ENCODE measurements around the gene ELK3.

ELK3 gene

DNA sequence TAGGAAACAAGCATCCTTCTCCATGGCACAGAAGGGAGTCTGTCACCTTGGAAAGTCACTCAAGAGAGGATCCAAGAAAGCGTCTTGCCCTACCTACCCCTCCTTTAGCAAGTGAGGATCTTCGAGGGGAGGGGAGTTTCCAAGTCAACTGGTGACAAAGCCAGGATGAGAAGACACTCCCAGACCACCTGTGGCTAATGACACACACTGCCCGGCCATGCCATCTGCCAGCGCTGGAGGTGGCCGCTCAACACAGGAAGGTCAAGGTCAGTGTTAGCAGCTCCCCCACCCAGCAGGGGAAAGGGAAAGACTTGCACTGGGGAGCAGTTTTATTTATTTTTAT lies 41.3 kb downstream of the ELK3 start:
- no peak for DNase-seq

DNA sequence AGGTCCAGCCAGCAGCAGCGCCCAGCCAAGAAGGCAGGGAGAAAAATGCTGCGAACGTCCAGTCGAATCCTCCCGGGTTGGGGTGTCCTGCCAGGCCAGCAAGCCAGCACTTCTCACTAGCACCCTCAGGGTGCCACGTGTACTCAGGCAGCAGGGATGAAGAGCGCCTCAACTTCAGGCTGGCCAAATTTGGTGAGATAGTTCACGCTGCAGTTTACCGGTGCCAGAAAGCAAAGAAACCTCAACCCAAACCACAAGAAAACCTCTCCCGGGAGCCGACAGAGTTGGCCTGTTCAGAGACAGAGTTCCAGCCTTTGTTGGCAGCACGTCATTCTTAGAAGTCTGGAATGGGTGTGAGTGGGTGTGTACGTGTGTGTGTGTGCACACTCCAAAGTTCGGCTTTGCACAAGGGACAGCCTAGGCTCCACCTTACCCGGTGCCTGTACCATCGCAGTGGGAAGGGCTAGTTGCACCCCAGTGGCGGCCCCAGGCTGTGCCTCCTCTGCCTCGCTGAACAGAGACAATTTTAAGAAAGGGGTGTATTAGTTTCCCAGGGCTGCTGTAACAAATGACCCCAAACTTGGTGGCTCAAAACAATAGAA lies 42.1 kb downstream of the ELK3 start:
- no peak for DNase-seq

DNA sequence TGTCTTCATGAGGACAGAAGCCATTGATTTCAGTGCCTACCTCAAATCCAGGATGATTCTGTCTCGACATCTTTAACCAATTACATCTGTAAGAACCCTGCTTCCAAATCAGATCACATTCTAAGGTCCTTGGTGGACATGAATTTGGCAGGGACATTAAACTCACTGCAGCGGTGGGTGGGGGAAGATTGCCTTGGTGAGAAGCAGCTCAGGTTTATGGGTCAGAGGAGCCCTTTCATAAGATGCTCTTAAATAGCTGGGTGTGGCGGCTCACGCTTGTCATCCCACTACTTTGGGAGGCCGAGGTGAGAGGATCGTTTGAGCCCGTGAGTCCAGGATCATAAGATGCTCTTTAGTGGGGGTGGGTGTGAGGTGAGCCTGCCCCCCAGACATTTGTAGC lies 42.9 kb downstream of the ELK3 start:
- DNase-seq: no peak

DNA sequence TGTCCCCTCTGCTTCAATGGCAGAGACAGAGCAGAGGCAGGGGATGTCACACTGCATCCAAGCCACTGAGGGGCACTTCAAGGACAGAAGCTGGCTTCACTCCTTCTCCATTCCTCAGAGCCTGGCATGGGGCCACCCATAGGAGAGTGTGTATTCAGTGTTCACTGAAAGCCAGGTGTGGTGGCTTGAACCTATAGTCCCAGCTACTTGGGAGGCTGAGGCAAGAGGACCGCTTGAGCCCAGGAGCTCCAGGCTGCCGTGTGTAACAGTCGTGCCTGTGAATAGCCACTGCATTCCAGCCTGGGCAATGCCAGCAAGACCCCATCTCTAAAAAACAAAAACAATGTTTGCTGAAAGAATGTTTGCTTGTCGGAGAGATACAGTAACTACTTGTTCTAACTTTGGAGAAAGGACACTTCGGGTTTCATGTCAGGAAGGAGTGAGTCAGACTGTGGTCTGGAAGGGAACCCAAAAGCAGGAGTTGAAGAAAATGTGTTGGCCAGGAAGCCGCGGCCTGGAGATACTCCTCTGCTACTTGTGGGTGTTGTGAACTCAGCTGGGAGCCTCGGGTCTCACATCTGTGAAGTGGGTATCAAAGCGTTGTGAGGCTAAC lies 43.4 kb downstream of the ELK3 start:
- peak; percentile 49 to 73 for DNase-seq

DNA sequence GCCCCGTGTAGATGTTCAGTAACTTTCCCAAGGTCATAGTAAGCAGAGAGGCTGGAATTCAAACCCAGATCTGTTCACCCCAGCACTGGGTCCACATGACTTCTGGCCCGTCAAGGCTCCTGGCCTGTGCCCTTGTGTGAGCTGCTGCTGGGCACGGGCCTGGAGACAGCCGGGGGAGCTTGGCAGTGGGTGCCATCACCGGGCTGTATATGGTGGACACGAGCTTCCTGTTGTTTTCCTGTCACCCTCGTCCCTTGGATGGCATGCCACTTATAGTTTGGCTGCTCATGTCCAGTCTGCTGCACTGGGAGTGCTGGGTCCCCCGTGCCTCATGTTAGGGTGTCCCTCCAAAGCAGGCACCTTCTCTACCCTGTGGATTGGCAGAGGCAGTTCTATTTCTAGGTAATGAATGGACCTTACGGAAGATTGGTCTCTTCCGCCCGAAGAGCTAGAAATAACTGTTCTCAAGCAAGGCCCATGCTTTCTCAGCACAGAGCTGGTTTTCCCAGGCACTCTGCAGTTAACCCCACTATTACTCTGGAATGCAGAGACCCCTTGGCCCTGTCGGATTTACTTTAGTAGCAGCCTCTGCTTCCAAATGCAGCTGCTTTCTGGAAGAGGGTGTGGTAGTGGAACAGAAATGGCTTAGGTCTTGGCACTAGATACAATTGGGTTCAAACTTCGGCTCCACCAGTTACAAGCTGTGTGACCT lies 44.3 kb downstream of the ELK3 start:
- no peak for DNase-seq

DNA sequence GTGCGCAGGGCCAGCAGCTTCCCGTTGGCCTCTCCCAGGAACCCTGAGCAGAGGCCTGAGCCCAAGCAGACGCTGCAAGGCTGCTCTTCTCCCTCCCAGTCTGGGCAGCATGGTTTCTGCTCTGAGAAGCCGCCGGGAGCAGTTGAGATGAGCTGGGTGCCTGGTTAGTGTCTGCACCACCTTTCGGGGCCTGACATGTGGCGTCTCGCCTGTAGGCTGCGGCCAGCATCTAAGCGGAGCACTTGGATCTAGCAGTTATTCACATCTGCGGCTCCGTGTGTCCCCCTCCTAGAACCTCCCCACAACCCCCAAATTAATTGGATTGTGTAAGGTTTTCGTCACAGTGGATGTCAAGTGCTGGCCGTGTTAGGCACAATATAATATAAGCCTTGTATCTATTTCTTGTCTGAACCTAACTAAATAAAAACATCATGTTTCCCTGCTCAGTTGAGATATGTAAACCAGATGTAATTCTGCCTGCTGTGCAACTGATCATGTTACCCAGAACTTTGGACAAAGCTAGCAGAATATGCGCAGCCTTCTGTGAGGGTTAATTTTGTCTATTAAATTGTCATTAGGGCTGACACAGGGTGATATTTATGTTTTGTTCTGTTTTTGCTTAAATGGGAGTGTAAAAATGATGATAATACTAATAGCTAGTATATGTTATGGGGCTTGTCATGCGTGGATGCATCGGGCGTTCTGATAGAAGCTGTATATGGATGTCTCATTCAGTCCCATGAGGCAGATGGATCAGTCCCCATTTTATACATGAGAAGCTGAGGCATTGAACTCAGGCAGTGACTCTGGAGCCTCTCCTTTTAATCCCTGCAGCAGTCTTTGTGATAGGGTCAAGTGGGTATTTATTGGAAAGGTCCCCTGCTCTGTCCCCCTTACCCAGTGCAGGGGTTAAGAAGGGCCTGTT lies 45.8 kb downstream of the ELK3 start:
- DNase-seq: no peak

DNA sequence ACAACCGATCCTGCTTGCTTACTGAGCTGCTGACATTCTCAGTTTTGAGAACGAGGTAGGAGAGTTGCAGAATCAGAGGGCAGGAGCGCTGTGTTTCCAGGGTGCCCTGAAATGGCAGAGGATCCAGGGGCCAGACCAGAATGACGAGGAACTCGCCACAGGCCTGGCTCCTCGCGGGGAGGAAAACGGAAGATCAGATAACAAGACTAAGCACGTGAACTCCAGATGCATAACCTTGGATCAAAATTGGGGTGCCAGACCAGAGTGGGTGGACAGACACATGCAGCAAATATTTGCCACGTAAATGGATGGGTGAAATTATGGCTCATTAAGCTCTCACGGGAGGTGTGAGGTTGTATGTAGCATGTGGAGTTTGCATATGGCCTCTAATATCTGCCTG lies 46.5 kb downstream of the ELK3 start:
- DNase-seq: no peak

DNA sequence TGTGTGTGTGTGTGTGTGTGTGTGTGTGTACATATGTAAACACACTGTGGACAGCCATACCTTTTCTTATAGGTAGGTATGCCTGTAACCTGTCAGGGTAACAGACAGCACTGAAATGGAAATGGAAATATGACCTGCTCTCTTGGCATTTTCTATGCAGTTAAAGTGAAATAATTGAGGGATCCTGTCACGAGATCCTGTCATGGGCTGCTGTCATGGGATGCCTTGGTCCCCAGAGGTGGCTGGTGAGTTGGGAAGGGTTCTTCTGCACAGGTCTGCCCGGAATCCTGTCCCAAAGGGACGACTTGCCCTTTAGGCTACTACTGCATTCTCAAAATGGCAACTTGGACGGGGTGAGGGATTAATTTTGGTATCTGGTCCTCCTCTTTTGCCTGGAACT lies 47.3 kb downstream of the ELK3 start:
- DNase-seq: no peak

DNA sequence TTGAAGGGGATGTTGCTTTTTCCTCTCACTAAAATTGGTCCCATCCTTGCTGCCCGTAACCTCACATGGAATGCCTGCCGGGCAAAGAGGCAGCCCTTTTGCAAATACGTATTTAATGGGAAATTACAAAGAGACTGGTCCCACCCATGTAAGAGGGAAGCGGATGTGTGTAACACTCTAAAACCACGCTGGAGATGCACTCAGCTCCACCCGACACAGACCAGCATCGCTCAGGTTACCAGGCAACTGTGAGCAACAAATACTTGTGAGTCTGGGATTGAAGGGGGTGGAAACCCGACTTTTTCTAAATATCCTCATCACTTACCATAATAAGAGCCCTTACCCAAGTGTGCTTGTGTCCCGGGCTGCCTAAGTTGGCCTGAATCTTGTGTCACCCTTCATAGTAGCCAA lies 47.7 kb downstream of the ELK3 start:
- peak; percentile 56 to 66 for DNase-seq

DNA sequence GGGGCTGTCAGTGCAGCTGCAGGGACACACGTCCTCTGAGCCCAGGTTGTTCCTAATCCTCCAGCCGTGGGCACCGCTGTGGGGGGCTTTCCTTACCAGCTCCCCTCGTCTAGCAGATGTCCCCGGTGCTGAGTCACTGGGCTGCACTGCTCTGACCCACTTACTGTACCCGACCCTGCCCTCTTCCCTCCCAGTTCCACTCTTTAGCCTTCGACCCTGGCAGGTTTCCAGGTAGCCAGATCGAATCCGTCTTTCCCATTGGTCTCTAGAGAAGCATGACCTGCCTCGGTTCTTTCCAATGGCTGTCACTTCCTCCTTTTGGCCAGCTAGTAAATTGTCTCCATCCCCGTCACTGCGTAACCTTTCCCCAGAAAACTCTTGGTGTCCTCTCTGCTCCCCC lies 48.4 kb downstream of the ELK3 start:
- DNase-seq: no peak

DNA sequence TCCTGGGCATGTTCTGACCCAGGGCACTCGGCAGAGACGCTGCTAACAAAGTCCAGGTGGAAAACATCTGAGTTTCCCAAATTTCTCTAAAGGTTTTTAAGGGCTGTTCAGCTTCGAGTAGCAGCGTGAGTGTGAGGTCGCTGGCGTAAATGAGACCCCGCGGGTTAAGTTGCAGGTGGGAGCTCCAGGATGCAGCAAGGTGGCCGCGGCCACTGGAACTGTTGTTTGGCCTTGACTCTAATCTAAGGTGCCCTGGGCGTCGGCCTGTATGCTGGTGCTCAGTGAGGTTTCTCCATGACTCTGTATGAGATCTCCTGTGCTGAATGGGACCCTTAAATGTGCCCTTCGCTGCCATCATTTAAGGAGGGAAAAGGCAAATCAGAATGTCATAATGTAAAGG lies 50.7 kb downstream of the ELK3 start:
- DNase-seq: no peak

DNA sequence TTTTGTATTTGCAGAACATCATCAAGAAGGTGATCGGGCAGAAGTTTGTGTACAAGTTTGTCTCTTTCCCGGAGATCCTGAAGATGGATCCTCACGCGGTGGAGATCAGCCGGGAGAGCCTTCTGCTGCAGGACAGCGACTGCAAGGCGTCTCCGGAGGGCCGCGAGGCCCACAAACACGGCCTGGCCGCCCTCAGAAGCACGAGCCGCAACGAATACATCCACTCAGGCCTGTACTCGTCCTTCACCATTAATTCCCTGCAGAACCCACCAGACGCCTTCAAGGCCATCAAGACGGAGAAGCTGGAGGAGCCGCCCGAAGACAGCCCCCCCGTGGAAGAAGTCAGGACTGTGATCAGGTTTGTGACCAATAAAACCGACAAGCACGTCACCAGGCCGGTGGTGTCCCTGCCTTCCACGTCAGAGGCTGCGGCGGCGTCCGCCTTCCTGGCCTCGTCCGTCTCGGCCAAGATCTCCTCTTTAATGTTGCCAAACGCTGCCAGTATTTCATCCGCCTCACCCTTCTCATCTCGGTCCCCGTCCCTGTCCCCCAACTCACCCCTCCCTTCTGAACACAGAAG lies 52.8 kb downstream of the ELK3 start:
- no peak for DNase-seq

DNA sequence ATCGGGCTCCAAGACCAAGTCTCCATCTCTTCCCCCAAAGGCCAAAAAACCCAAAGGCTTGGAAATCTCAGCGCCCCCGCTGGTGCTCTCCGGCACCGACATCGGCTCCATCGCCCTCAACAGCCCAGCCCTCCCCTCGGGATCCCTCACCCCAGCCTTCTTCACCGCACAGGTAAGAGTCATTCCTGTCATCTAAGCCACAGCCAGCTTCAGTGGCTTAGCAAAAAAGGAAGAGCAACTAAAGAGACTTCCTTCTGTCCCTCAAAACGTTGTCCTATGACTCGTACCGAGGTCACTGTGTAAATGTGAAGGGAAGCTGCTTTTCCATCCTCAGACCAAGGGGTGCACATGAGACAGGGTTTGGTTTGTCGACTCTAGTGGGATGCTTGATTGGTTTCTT lies 53.4 kb downstream of the ELK3 start:
- DNase-seq: no peak

DNA sequence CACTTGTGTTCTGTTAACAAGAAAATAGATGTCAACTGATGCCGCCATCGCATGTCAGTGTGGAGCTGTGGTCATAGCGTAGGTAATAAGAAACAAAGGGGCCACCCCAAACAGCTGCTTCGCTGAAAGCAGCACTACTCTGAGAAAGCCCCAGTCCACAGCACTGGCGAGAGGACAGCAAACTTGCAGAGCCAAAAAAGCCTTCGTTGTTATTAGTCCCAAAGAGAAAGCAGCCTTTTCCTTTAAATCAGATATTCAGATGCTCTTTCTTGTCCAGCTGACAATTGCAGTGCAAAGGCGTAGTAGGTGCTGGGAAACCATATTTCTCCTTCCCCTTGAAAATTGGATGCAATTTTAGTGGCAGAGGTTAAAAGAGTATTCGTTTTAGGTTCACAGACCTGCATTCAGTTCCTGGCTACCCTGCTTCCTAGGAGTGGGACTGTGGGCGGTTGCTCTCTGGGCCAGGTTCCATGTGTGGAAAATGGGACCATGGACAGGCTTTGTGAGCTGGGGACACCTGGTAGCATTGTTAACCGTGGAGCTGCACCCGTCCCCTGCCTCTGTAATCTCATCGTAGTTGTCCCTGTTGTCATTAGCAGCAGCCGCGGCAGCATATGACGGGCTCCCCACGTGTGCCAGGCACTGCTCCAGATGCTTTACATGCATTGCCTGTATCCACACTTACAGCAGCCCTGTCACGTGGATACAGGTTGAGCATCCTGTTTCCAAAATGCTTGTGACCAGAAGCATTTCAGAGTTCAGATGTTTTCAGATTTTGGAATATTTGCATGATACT lies 54.2 kb downstream of the ELK3 start:
- no peak for DNase-seq

DNA sequence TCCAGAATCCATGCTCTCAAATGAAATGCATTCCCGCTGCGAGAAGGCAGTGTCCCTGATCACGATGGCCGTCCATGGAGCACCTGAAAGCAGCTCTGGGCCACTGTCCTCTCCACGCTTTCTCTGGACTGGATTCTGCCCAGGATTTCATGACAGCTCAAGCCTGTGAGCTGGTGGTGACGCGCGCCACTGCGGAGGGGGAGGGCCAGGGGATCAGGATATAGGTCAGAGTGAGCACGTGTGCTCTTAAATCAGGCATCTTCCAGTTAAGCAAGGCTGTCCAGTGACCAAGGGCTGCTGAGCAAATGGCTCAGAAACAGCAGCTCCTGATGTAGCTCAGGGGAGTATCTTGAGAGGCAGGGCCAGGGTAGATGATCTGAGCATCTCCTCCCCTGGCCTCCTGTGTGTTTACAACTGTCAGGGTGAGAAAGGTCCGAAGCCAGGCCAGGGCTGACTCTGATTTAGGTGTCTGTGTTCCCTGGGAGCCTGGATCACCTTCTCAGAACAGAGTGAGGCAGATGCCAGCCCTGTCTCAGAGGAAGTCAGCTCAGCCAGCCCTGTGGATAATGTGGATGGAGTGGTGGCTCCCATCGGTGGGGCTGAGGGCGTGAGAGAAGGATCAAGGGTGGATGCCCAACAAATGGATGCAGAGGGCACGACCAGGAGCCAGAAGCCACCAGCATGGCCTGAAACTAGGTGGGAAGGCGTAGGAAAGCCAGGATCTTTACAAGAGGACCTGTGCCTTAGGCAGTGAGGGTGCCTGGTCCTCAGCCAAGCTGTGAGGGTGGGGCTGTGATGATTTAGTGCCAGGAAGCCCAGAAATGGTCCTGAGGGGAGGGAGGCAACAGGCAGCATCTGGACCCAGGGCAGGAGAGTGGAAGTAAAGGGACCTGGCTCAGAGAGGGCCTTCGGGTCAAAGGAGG lies 55.3 kb downstream of the ELK3 start:
- DNase-seq: no peak

DNA sequence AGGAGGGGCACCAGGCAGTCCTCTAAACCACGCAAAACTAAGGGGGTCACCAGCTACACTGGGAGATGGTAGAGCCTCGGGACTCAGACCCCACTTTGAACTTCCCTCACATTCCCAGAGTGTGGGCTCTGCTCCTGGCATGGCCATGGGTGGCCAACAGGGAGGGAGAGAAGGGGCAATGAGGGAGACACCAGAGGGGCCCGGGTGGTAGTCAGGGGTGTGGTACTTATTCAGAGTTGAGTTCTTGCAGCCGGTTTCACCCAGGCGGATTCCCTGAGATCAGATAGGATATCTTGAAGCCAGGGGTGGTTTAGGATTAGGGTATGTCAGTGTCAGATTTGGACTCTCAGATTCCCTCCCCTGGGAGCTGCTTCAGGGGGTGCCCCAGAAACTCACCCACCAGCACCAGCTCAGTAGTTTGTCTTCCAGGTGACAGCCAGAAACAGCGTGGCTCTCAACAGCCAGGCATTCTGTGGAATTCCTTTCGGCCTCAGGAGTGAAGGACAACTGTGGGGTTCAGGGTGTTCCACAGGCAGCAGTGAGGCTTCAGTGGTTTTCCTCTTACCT lies 56.0 kb downstream of the ELK3 start:
- no peak for DNase-seq

DNA sequence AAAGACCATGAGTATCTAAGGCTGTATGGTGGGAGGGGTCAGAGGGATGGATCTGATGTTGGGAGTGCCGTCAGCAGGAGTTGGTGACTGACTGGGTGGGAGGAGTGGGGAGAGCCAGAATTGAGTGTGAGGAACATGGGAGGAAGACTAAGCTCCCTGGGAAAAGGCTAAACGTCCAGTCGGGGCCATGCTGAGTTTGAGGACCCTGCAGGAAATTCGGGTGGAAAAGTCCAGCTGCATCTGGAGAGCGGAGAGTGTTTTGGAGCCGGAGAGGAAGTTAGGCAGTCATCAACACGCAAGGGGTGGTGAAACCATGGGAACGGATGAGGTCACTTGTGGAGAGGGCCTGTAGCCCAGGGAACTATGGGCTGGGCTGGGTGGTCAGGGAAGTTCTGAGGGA lies 60.9 kb downstream of the ELK3 start:
- peak; percentile 71 to 81 for DNase-seq

DNA sequence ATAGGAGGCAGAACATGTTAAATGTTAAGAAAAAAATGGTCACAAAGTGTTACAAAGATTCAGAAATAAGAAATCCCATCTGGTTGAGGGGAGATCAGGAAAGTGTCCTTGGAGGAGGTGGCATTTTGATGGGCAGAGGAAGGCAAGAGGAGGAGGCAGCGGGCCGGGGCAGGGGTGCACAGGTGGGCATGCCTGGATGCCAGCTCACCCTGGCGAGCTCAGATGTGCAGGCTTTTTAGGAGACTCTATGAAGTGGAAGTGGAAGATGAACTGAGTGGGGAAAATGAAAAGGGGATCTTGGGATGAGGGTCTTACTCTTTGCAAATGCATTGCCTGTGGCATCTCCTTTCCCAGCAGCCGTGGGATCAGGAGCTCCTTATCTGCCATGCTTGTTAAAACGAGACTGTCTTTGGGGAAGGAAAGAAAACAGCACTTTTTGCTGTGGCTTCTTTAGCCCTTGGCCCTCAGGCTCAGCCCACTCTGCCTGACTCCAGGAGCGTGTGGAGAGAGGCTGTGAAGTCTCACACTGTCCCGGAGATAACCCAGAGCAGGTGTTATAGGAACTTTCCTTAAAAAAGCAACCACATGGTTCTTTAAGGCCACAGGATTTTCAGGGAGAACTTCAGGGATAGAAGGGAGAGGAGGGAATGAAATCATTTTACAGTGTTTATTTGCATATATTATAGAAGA lies 62.6 kb downstream of the ELK3 start:
- no peak for DNase-seq

DNA sequence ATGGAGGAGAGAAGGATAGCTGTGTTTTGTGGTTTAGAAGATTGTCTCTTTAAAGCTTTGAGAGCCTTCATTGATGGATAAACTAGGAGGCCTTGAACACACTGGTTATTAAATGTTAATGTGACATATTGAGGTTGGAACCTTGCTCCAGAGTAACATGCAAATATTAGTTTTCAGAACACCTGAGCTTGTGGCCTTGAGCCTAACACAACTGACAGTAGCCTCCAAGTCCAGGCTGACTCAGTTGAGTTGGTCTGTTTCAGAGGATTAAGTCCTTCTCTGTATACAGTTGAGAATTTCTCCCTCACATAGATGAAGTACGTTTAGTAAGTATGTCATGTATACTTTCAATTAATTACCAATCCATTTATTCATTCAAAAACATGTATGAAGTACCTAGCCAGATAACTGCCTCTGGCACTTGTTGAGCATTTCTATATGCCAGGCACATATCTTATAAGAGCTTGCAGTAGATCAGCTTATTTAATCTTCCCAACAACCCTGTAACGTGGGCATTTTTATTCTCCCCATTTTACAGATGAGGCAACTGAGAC lies 63.5 kb downstream of the ELK3 start:
- DNase-seq: no peak
